ENCODE results near the gene BOC.

The BOC gene

DNA sequence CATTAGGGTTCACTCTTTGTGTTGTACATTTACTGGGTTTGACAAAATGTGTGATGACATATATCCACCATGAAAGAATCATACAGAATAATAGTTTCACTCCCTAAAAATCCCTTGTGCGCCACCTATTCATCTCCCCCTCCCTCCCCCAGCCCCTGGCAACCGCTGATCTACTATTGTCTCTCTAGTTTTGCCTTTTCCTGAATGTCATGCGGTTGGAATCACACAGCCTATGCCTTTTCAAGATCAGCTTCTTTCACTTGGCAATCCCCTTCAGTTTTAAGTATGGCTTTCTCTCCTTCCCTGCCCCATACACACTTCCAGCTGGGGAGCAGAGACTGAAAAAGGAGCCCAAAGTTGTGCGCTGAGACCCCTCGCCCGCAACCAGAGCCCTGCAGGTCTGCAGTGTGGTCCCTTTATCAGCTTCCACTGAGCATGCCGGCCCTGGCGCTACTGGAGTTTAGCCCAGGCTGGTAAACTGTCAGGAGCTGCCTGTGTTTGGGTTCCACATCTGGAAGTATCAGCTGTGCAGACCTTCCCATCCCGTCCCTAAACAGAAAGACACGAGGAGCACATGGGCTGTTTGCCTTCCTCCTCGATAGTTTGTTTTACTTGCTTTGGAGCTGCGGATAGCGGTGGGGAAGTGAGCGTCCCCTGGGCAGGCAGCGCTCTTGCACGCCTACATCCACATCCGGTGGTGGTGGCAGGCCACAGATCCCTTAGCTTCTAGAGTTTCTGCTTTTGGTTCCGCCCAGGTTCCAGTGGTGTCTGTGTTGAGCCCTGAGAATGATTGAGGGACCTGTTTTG, 12.3 kb downstream of the BOC start:
- DNase-seq (ENCODE audit: low read depth), result no peak

GRCh38 chr3:113225286-113225685, 13.9 kb downstream of the BOC start:
- no peak for DNase-seq (ENCODE audit: low read depth)

DNA sequence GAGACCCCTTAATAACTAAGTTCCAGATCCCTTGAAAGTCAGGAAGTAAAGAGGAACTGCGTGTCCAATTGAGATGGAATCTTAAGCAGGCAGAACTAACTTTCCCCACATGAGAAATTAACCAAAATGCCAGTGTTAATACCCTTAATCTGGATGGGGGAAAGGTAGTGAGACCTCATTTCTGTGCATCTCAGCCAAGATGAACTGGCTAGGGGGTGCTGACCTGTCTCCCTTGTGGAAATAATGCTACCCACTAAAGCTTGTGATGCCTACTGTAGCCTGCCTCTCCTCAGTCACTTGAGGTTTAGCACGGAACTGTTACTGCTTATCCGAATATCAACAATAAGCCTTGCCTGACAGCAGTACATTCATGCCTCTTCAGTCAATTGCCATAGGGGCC, 15.1 kb downstream of the BOC start:
- DNase-seq (ENCODE audit: low read depth), result no peak

- DNase-seq (ENCODE audit: low read depth), result no peak
Observed at GRCh38 chr3:113227146-113227545, 15.8 kb downstream of the BOC start.

DNA sequence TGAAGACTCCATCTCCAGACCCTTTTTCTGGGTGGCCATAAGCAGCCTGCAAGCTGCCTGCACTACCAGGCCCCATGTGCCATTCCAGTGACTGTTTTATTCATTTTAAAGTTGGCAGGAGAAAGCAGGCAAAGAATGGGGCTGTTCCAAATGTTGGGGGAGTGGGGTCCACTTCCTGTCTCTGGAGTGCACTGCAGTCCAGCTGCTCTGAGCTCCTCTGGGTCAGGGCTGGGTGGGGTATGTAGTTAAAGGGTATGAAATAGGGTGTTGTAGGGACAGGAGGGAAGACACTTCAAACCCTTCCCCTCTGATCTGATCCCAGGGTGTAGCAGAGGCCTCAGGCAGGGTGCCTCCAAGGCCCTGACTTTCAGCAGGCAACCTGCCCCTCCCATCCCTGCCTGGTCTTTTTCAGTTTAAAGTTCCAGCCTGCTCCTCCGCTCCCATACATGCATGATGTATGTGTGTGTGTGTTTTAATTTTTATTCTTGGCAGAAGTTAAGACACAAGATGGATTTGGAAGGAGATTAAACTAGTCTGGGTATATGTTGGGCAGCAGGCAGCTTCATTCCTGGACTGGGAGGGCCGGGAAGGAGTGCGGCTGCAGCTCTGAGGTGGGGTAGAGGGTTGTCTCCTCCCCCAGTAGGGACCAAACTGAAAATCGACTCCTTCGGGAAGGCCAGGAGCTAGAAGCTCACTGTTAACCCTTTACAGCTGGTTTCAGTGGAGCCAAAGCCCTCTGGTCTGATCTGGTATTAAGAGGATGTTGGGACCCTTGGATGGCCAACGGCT, 17.3 kb downstream of the BOC start:
- DNase-seq (ENCODE audit: low read depth), result no peak

DNA sequence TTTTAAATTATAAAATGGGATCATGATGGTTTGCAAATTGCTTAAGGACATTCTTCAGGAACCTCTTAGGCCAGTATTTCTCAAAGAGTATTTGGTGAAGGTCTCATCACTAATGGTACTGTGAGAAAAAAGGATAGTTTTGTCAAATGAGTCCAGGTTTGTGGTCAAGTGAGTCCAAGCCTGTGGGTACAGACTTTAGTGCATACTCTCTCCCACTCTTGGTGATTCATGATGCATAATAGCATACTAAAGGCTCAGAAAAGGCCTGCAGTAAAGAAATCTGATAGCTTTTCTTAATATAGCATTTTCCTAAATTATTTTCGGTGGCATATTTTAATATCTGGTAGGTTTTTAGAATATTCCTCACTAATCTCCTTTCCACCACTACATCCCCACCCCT, 20.0 kb downstream of the BOC start:
- no peak for DNase-seq (ENCODE audit: low read depth)

- DNase-seq (ENCODE audit: low read depth), result no peak
Observed at GRCh38 chr3:113231827-113232253, 20.5 kb downstream of the BOC start.

GRCh38 chr3:113232342-113232741, 21.0 kb downstream of the BOC start:
- DNase-seq (ENCODE audit: low read depth), result no peak

- DNase-seq (ENCODE audit: low read depth), result no peak
Observed at GRCh38 chr3:113233497-113233896, 22.1 kb downstream of the BOC start.

- no peak for DNase-seq (ENCODE audit: low read depth)
Observed at GRCh38 chr3:113234028-113234427, 22.7 kb downstream of the BOC start.

DNA sequence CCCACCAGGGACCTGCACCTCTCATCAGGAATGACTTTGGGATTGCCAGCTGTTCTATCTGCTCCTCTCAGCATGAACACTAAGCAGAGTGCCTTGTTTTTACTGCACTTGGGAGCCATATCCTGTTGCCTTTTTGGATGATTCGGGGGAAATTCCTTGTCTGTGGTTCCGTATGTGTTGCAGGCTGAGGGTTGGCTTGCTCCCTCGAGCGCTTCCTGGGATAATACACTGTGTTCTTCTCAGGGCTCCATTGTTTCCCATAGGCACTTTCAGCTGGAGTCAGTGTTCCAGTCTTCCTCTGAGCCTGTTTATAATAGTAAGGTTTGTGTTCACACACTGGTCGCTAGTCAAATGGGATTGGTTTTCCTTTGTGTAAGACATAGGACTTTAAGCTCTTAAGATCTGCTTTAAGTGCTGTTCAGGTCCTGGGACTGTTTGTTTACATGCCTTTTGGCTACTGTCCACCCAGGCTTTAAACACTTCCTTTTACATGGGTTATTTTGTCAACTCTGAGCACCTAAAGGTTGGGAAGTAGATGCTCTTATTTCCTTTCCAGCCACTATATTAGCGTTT, 23.4 kb downstream of the BOC start:
- no peak for DNase-seq (ENCODE audit: low read depth)

- no peak for DNase-seq (ENCODE audit: low read depth)
Observed at GRCh38 chr3:113238503-113238902, 27.1 kb downstream of the BOC start.

- DNase-seq (ENCODE audit: low read depth), result no peak
Observed at GRCh38 chr3:113240841-113241240, 29.5 kb downstream of the BOC start.

GRCh38 chr3:113241292-113242095, 30.1 kb downstream of the BOC start:
- no peak for DNase-seq (ENCODE audit: low read depth)

DNA sequence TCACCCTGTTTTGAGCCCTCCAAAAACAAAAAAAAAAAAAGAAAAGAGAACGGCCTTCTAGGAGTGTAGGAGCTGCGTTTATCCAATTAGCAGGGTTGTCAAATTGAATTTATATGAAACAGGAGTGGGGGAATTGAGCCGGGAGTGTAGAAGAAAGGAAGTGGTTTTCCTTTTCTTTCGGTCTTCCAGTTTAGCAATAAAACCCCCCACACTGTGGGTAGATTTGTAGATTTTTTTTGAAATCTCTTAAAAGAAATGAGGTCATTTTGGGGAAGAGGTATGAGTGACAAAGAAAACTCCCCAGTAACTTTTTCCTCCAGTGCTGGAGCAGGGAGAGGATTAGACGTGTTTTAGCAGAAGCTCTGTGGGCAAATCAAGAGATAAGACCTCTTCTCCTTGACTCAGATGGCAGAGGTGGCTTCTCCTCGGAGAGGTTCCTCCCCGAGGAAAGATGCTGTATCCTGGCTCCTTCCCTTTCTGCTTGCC, 30.8 kb downstream of the BOC start:
- no peak for DNase-seq (ENCODE audit: low read depth)

GRCh38 chr3:113243071-113243470, 31.7 kb downstream of the BOC start:
- DNase-seq (ENCODE audit: low read depth), result no peak

- DNase-seq (ENCODE audit: low read depth), result no peak
Observed at GRCh38 chr3:113243846-113244245, 32.5 kb downstream of the BOC start.

- DNase-seq (ENCODE audit: low read depth), result no peak
Observed at GRCh38 chr3:113245761-113246161, 34.4 kb downstream of the BOC start.

- DNase-seq (ENCODE audit: low read depth), result no peak
Observed at GRCh38 chr3:113247068-113247467, 35.7 kb downstream of the BOC start.

GRCh38 chr3:113247675-113248458, 36.5 kb downstream of the BOC start:
- no peak for DNase-seq (ENCODE audit: low read depth)

DNA sequence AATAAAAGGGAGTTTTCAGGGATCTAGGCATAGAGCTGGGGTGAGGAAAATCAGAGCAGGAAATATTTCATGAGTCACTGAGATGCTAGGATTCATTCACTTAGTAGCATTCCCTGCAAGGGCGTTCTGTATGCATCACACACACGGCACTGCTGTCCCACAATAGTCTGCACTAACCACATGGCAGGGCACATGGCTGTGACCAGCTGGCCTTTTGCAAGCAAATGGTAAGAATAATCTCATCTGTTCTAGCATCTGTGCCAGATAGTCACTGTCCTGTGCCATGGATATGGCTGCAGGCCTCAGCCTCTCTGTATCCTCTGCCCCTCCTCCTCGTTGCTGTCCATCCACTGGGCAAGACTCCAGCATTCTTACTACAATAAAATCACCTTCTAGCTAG, 37.8 kb downstream of the BOC start:
- DNase-seq (ENCODE audit: low read depth), result no peak
